GM21367 (cell line): ENCODE results near the gene EIF2B1.
A peak's percentile ranks its signal among the peaks of the same experiment; 100 is the strongest.
"Not testable (repeated sequence)": the region's sequence is repeated elsewhere in the genome, so short reads cannot be mapped to it uniquely, and the experiment has no call there.

Experiments used
- ATAC-seq: cut with Tn5 transposase; IDR thresholded peaks from one replicate; pipeline ENCODE4 v1.9.1; 2021; ENCODE audit not compliant: unreplicated experiment

EIF2B1 gene

GRCh38 chr12:123621101-123621500 lies 12.4 kb downstream of the EIF2B1 start:
- no peak for ATAC-seq

- no peak for ATAC-seq
Measured at GRCh38 chr12:123617580-123617979, 15.9 kb downstream of the EIF2B1 start.

GRCh38 chr12:123617144-123617543 lies 16.3 kb downstream of the EIF2B1 start:
- ATAC-seq = no peak

GRCh38 chr12:123614531-123614930 lies 19.0 kb downstream of the EIF2B1 start:
- ATAC-seq = no peak

GRCh38 chr12:123614110-123614509 lies 19.4 kb downstream of the EIF2B1 start:
- ATAC-seq = no peak

GRCh38 chr12:123608182-123608581 lies 25.3 kb downstream of the EIF2B1 start:
- ATAC-seq = no peak

GRCh38 chr12:123607756-123608155 lies 25.7 kb downstream of the EIF2B1 start:
- ATAC-seq = no peak

GRCh38 chr12:123603495-123603894 lies 30.0 kb downstream of the EIF2B1 start:
- ATAC-seq = not testable (repeated sequence)

- no peak for ATAC-seq
Measured at GRCh38 chr12:123602651-123603195, 30.8 kb downstream of the EIF2B1 start.

GRCh38 chr12:123601602-123602489 lies 31.6 kb downstream of the EIF2B1 start, which contains the start of gene DDX55:
Gene DDX55 (plus strand): TSS chr12:123602099. CDS start chr12:123602149, 50 bp downstream.
- ATAC-seq = peak; percentile 80

GRCh38 chr12:123599721-123600120 lies 33.8 kb downstream of the EIF2B1 start:
- ATAC-seq = no peak

- ATAC-seq = no peak
Measured at GRCh38 chr12:123599310-123599709, 34.2 kb downstream of the EIF2B1 start.

- no peak for ATAC-seq
Measured at GRCh38 chr12:123598522-123598921, 35.0 kb downstream of the EIF2B1 start.

GRCh38 chr12:123597100-123597499 lies 36.4 kb downstream of the EIF2B1 start:
- ATAC-seq = no peak

- no peak for ATAC-seq
Measured at GRCh38 chr12:123595729-123596128, 37.8 kb downstream of the EIF2B1 start.

- ATAC-seq = no peak
Measured at GRCh38 chr12:123591702-123592481, 41.6 kb downstream of the EIF2B1 start.

- ATAC-seq = no peak
Measured at GRCh38 chr12:123580772-123581171, 52.7 kb downstream of the EIF2B1 start.

GRCh38 chr12:123578829-123579228 lies 54.7 kb downstream of the EIF2B1 start:
- ATAC-seq = not testable (repeated sequence)

- ATAC-seq = no peak
Measured at GRCh38 chr12:123578243-123578642, 55.2 kb downstream of the EIF2B1 start.

- no peak for ATAC-seq
Measured at GRCh38 chr12:123576611-123577010, 56.9 kb downstream of the EIF2B1 start.

GRCh38 chr12:123573870-123574269 lies 59.6 kb downstream of the EIF2B1 start:
- ATAC-seq = no peak

GRCh38 chr12:123572391-123572790 lies 61.1 kb downstream of the EIF2B1 start:
- no peak for ATAC-seq
